GM23248 (cell line): ENCODE measurements around the gene PNPLA5. TPM values are rescaled to one million over a fixed set of nuclear protein-coding genes. Genes with fewer than 3 reads are reported as not detected.

ENCODE experiments used
- DNase-seq: peaks from one replicate; pipeline ENCODE4 v3.0.0-alpha.2; 2015
- H2AFZ ChIP-seq: fragments of 200-600 bp; sonication (generic); 2 replicates; pipeline ENCODE4 v1.6.1; 2016; ENCODE audit warnings: antibody characterized with exemption
- H3F3A ChIP-seq: fragments of 200-600 bp; sonication (generic); 2 replicates; pipeline ENCODE4 v1.6.1; 2016; ENCODE audit warnings: mild to moderate bottlenecking, antibody characterized with exemption, mixed run types; ENCODE audit not compliant: insufficient read depth
- H3K27ac ChIP-seq: fragments of 200-600 bp; sonication (generic); 2 replicates; pipeline ENCODE4 v1.5.1; 2016; ENCODE audit warnings: mild to moderate bottlenecking
- H3K27me3 ChIP-seq: fragments of 200-600 bp; sonication (generic); replicated peaks from 2 replicates; pipeline ENCODE4 v1.6.1; 2016; ENCODE audit warnings: mild to moderate bottlenecking; ENCODE audit not compliant: insufficient read depth
- H3K36me3 ChIP-seq: fragments of 200-600 bp; sonication (generic); 2 replicates; pipeline ENCODE4 v1.6.1; 2016; ENCODE audit warnings: low read depth, mild to moderate bottlenecking
- H3K4me1 ChIP-seq: fragments of 200-600 bp; sonication (generic); 2 replicates; pipeline ENCODE4 v1.6.1; 2016; ENCODE audit warnings: mild to moderate bottlenecking; ENCODE audit not compliant: insufficient read depth
- H3K4me2 ChIP-seq: fragments of 200-600 bp; sonication (generic); one replicate; pipeline ENCODE4 v1.6.1; 2016; ENCODE audit warnings: mild to moderate bottlenecking; ENCODE audit not compliant: unreplicated experiment
- H3K4me3 ChIP-seq: fragments of 200-600 bp; sonication (generic); 2 replicates; pipeline ENCODE4 v1.5.1; 2016; ENCODE audit warnings: mild to moderate bottlenecking
- H3K79me2 ChIP-seq: fragments of 200-600 bp; sonication (generic); 2 replicates; pipeline ENCODE4 v1.6.1; 2016; ENCODE audit warnings: mild to moderate bottlenecking; ENCODE audit not compliant: insufficient read depth
- H3K9ac ChIP-seq: fragments of 200-600 bp; sonication (generic); 2 replicates; pipeline ENCODE4 v1.6.1; 2016; ENCODE audit warnings: mild to moderate bottlenecking
- H3K9me2 ChIP-seq: fragments of 200-600 bp; sonication (generic); 2 replicates; pipeline ENCODE4 v1.6.1; 2016; ENCODE audit warnings: mixed run types, mild to moderate bottlenecking, moderate library complexity; ENCODE audit not compliant: insufficient read depth
- H3K9me3 ChIP-seq: fragments of 200-600 bp; sonication (generic); one replicate; pipeline ENCODE4 v1.6.1; 2017; ENCODE audit warnings: low read depth
- H4K20me1 ChIP-seq: fragments of 200-600 bp; sonication (generic); 2 replicates; pipeline ENCODE4 v1.6.0; 2016; ENCODE audit not compliant: insufficient read depth
- EZH2 ChIP-seq: fragments of 200-600 bp; sonication (generic); IDR thresholded peaks from 2 replicates; pipeline ENCODE4 v1.6.1; 2018; ENCODE audit warnings: antibody characterized with exemption, mild to moderate bottlenecking; ENCODE audit not compliant: insufficient read depth, poor library complexity, severe bottlenecking
- EZH2phosphoT487 ChIP-seq: fragments of 200-600 bp; sonication (generic); IDR thresholded peaks from 2 replicates; pipeline ENCODE4 v1.6.1; 2018; ENCODE audit warnings: antibody characterized with exemption, moderate library complexity, mild to moderate bottlenecking, low read depth; ENCODE audit not compliant: insufficient read depth
- WGBS, 2 experiments: methylation state at CpG; one replicate each; pipeline ENCODE4 v1.1.6; 2015 to 2017; ENCODE audit warnings: low lambda C conversion rate in 2 of 2, low coverage in 1 of 2; ENCODE audit errors: missing lambda C conversion rate in 2 of 2; 5-methylcytosine and 5-hydroxymethylcytosine counted together
- in situ Hi-C: fragments of 300-500 bp; cut with MboI; formaldehyde crosslinking; loops from 2 replicates; pipeline ENCODE4 v1.15.0; 2020
- polyA plus RNA-seq: library from polyadenylated mRNA; unstranded; fragments of >200 nt; fragmentation: Nextera tagmentation; extraction: Ambion mirVana; gene quantifications from 2 replicates; pipeline ENCODE4 v1.2.1, GENCODE V29; 2016
- total RNA-seq: library from RNA; depleted of rRNA; stranded (reverse); fragments of >200 nt; shearing (Covaris generic); gene quantifications from 2 replicates; pipeline ENCODE4 v1.2.3, GENCODE V29; 2014

Gene PNPLA5
- total and polyA plus RNA-seq, 2 experiments from 2014 or later, result not detected

DNA sequence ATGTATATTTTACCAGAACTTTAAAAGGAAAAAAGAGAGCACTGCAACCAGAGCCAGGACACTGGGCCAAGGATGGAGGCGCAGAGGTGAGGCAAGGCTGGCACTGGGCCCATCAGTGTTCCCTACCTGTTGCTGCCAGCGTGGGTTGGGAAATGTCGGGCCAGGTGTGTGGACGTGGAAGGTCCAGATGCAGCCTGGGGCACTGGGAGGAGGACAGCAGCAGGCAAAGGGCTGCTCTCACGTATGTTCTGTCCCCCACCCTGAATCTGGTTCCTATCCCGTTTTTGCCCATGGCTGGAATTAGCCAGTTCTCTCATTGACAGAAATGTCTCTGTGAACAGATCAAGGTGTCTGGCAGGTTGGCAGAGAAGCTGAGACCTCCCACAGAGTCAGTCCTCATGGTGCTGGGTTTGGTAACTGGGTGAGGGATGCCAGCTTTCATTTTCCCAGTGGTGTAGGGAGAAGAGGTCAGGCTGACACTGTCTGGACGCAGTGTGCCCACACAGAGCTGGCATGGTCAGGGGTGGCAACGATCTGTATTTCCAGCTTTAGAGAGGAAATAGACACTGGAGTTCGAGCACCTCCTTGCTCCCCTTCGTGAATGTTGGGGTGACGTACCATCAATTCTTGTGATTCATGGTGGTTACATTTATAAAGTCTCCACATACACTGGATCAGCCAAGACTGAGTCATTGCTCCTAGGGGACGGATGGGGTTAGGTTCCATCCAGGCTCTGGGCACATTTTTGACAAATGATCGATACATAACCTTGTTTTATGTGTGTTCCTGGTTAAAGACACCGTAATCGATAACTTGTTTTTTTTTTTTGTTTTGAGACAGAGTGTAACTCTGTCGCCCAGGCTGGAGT lies 27.5 kb upstream of the PNPLA5 start:
- H3K27me3 ChIP-seq, result no peaks in the 10 kb centered on the region
- 57 to 60% methylated on average over 16 of the region's 16 CpGs for WGBS, 2 experiments
- in situ Hi-C loops, result no loop called here
- no peaks in the 10 kb centered on the region for H3K9me3 ChIP-seq
- H3K36me3 ChIP-seq, result no peaks in the 10 kb centered on the region
- H2AFZ ChIP-seq, result no peak overlapping the region
- H3K4me3 ChIP-seq, result no peak overlapping the region
- H3K79me2 ChIP-seq, result no peaks in the 10 kb centered on the region
- no peak overlapping the region for H3K9ac ChIP-seq
- H3F3A ChIP-seq, result no peaks in the 10 kb centered on the region; the same call in 1 of the 2 replicates
- no peak overlapping the region for H3K27ac ChIP-seq
- H3K9me2 ChIP-seq, result no peaks in the 10 kb centered on the region
- no peak overlapping the region for H3K4me2 ChIP-seq
- DNase-seq, result peak; percentile 79
- no peaks in the 10 kb centered on the region for H4K20me1 ChIP-seq
- TF ChIP-seq EZH2phosphoT487, result no peak
- peaks cover 23% of the 10 kb centered on the region for H3K4me1 ChIP-seq

DNA sequence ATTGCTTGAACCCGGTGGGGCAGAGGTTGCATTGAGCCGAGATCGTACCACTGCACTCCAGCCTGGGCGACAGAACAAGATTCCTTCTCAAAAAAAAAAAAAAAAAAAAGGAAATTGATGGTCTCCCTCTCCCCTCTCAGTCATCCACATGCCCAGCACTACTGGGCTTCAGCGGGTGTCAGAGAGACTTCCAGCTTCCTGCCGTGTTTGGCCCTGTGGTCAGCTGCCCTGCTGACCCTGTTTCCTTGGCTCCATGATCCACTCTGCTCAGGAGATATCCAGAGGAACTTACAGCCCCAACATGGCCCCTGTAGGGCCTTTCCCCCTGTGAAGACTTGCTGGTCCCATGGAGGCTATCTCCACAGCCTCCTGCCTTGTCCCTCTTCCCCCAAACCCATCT lies 25.7 kb upstream of the PNPLA5 start:
- in situ Hi-C loops, result no loop called here
- H3K27ac ChIP-seq, result no peak overlapping the region
- no peak overlapping the region for H2AFZ ChIP-seq
- 83% methylated on average over 5 to 6 of the region's 6 CpGs for WGBS, 2 experiments
- no peak overlapping the region for H3K9ac ChIP-seq
- H3K4me1 ChIP-seq, result peaks cover 16% of the 10 kb centered on the region
- no peaks in the 10 kb centered on the region for H4K20me1 ChIP-seq
- DNase-seq, result no peak
- H3K4me3 ChIP-seq, result no peak overlapping the region
- no peaks in the 10 kb centered on the region for H3K79me2 ChIP-seq
- H3K9me3 ChIP-seq, result no peaks in the 10 kb centered on the region
- H3K27me3 ChIP-seq, result no peaks in the 10 kb centered on the region
- no peaks in the 10 kb centered on the region; the same call in 1 of the 2 replicates for H3F3A ChIP-seq
- no peaks in the 10 kb centered on the region for H3K9me2 ChIP-seq
- no peak overlapping the region for H3K4me2 ChIP-seq
- no peaks in the 10 kb centered on the region for H3K36me3 ChIP-seq
- TF ChIP-seq EZH2phosphoT487 (no peak), EZH2 (no peak)

DNA sequence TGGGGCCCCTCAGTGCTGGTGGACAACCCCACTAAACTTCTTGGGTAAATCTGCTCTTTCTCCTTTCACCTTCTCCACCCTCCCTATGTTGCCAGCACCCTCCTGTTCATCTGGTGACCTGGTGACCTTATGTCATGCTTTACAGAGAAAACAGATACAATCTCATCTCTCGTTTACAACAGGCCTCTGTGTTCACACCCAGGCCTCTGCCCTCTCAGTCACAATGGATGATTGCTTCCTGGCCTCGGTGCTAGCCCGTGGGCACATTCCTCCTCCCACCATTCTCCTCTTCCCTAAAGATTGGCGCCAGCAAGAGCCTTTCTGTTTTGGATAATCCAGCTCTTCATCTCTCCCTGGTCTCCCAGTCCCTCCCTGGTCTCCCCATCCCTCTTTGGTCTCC lies 19.5 kb upstream of the PNPLA5 start:
- no peak for TF ChIP-seq EZH2phosphoT487
- no peak for TF ChIP-seq EZH2
- Histone ChIP-seq H3K4me1 (no peaks in the 10 kb centered on the region), H3K4me3 (no peak overlapping the region), H2AFZ (no peak overlapping the region), H3K9me3 (no peaks in the 10 kb centered on the region), H3F3A (no peaks in the 10 kb centered on the region), H3K36me3 (no peaks in the 10 kb centered on the region), H4K20me1 (no peaks in the 10 kb centered on the region), H3K9ac (no peak overlapping the region), H3K27me3 (peaks cover 4% of the 10 kb centered on the region; the same call in 1 of the 2 replicates), H3K79me2 (no peaks in the 10 kb centered on the region), H3K9me2 (no peaks in the 10 kb centered on the region), H3K27ac (no peak overlapping the region), H3K4me2 (no peak overlapping the region)
- in situ Hi-C loops, result no loop called here
- WGBS, 2 experiments, result 9 to 24% methylated on average over 4 of the region's 4 CpGs
- DNase-seq, result no peak

DNA sequence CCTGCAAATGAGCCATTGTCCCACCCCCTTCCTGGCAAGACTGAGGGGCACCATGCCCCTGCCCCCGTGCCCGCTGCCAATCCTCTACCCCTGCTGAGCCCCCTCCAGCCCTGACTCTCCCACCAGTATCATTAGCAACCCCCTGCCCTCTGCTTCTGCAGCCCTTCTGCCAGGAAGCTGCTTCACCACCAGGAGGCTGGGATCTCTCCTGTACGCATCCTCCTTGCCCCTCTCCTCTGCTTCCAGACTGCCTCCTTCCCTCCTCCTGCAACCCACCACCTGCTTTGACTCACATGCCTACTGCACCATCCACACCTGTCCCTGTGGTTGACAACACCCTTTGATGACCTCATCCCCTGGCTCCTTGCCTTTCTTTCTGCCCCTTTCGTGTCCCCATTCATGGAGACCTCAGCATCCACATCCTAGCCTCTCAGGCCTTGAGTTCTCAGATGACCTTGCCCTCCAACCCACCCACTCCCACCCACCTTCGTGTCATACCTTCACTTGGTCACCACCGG lies 18.4 kb upstream of the PNPLA5 start:
- no peaks in the 10 kb centered on the region for H4K20me1 ChIP-seq
- H3K4me1 ChIP-seq, result no peaks in the 10 kb centered on the region
- no peak overlapping the region for H3K9ac ChIP-seq
- no peaks in the 10 kb centered on the region for H3K9me3 ChIP-seq
- H3K27me3 ChIP-seq, result peaks cover 12% of the 10 kb centered on the region; the same call in 1 of the 2 replicates
- no peak for DNase-seq
- no peak overlapping the region for H3K27ac ChIP-seq
- 14 to 16% methylated on average over 4 to 6 of the region's 6 CpGs for WGBS, 2 experiments
- in situ Hi-C loops, result no loop called here
- H3F3A ChIP-seq, result no peaks in the 10 kb centered on the region
- H2AFZ ChIP-seq, result no peak overlapping the region
- no peak overlapping the region for H3K4me2 ChIP-seq
- H3K4me3 ChIP-seq, result no peak overlapping the region
- H3K79me2 ChIP-seq, result no peaks in the 10 kb centered on the region
- TF ChIP-seq EZH2, result no peak
- TF ChIP-seq EZH2phosphoT487, result no peak
- no peaks in the 10 kb centered on the region for H3K9me2 ChIP-seq
- H3K36me3 ChIP-seq, result no peaks in the 10 kb centered on the region
